DOHH2 (cell line): ENCODE results near the gene POLD3.

Experiments
- H3F3A ChIP-seq: fragments of 200-600 bp; sonication (generic), shearing (Covaris generic); 2 replicates; pipeline ENCODE4 v1.6.0; 2016; ENCODE audit warnings: antibody characterized with exemption, mild to moderate bottlenecking; ENCODE audit not compliant: control insufficient read depth, insufficient read depth
- H3K27ac ChIP-seq: fragments of 200-600 bp; sonication (generic); 2 replicates; pipeline ENCODE4 v1.5.1; 2014; ENCODE audit warnings: low read depth, mild to moderate bottlenecking, low read length, moderate library complexity
- H3K27me3 ChIP-seq: fragments of 200-600 bp; sonication (generic); 2 replicates; pipeline ENCODE4 v1.6.1; 2014; ENCODE audit warnings: mild to moderate bottlenecking, low read length, mixed read lengths; ENCODE audit not compliant: control insufficient read depth
- H3K36me3 ChIP-seq: fragments of 200-600 bp; sonication (generic); 2 replicates; pipeline ENCODE4 v1.6.1; 2014; ENCODE audit warnings: mild to moderate bottlenecking, low read length, moderate library complexity, mixed read lengths; ENCODE audit not compliant: control insufficient read depth
- H3K4me1 ChIP-seq: fragments of 200-600 bp; sonication (generic); 2 replicates; pipeline ENCODE4 v1.6.1; 2014; ENCODE audit warnings: mild to moderate bottlenecking, low read length, mixed read lengths; ENCODE audit not compliant: control insufficient read depth
- H3K4me2 ChIP-seq: fragments of 200-600 bp; sonication (generic); 2 replicates; pipeline ENCODE4 v1.6.0; 2014; ENCODE audit warnings: mild to moderate bottlenecking, low read length, moderate library complexity
- H3K4me3 ChIP-seq: fragments of 200-600 bp; sonication (generic); 2 replicates; pipeline ENCODE4 v1.5.1; 2014; ENCODE audit warnings: mild to moderate bottlenecking, low read length, mixed read lengths
- H3K79me2 ChIP-seq: fragments of 200-600 bp; sonication (generic); 2 replicates; pipeline ENCODE4 v1.6.1; 2014; ENCODE audit warnings: mild to moderate bottlenecking, low read length, mixed read lengths; ENCODE audit not compliant: control insufficient read depth
- H3K9me2 ChIP-seq: fragments of 200-600 bp; sonication (generic); replicated peaks from 2 replicates; pipeline ENCODE4 v1.6.1; 2014; ENCODE audit warnings: mild to moderate bottlenecking, low read length, mixed read lengths; ENCODE audit not compliant: control insufficient read depth
- H3K9me3 ChIP-seq: fragments of 200-600 bp; sonication (generic); 2 replicates; pipeline ENCODE4 v1.6.1; 2014; ENCODE audit warnings: antibody characterized with exemption, low read length, mixed read lengths; ENCODE audit not compliant: control insufficient read depth, insufficient read depth
- H4K20me1 ChIP-seq: fragments of 200-600 bp; sonication (generic); 2 replicates; pipeline ENCODE4 v1.6.0; 2014; ENCODE audit warnings: low read depth, mild to moderate bottlenecking, antibody characterized with exemption, low read length, moderate library complexity; ENCODE audit not compliant: control insufficient read depth, insufficient read depth
- CTCF ChIP-seq: fragments of 200-600 bp; sonication (generic); IDR thresholded peaks from one replicate; pipeline ENCODE4 v1.5.1; 2014; ENCODE audit warnings: antibody characterized with exemption, mild to moderate bottlenecking, low read depth, low read length; ENCODE audit not compliant: poor library complexity, severe bottlenecking
- EZH2phosphoT487 ChIP-seq: fragments of 200-600 bp; sonication (generic); IDR thresholded peaks from 2 replicates; pipeline ENCODE4 v1.6.1; 2017; ENCODE audit warnings: borderline replicate concordance, mild to moderate bottlenecking, antibody characterized with exemption, low read length, moderate library complexity, mixed read lengths

Gene POLD3

GRCh38 chr11:74644081-74644480 is 51.7 kb downstream of the POLD3 start:
- peaks cover 81% of the 10 kb centered on the region for H3K36me3 ChIP-seq
- no peaks in the 10 kb centered on the region for H3K4me1 ChIP-seq
- no peaks in the 10 kb centered on the region for H3K9me3 ChIP-seq
- TF ChIP-seq EZH2phosphoT487 (no peak), CTCF (no peak)
- no peaks in the 10 kb centered on the region for H4K20me1 ChIP-seq
- no peaks in the 10 kb centered on the region for H3K79me2 ChIP-seq
- no peaks in the 10 kb centered on the region for H3F3A ChIP-seq
- no peak overlapping the region for H3K4me3 ChIP-seq
- no peaks in the 10 kb centered on the region for H3K27me3 ChIP-seq
- H3K4me2 ChIP-seq: no peak overlapping the region
- H3K27ac ChIP-seq: no peak overlapping the region
- no peaks in the 10 kb centered on the region for H3K9me2 ChIP-seq

GRCh38 chr11:74646215-74646614 is 53.8 kb downstream of the POLD3 start:
- Histone ChIP-seq H3K27me3 (no peaks in the 10 kb centered on the region), H3F3A (no peaks in the 10 kb centered on the region), H3K9me2 (no peaks in the 10 kb centered on the region), H3K4me1 (no peaks in the 10 kb centered on the region), H3K79me2 (no peaks in the 10 kb centered on the region), H3K9me3 (no peaks in the 10 kb centered on the region), H3K36me3 (peaks cover 71% of the 10 kb centered on the region), H3K4me3 (no peak overlapping the region), H4K20me1 (no peaks in the 10 kb centered on the region), H3K27ac (no peak overlapping the region), H3K4me2 (no peak overlapping the region)
- TF ChIP-seq CTCF: no peak
- TF ChIP-seq EZH2phosphoT487: no peak

- Histone ChIP-seq H3K79me2 (no peaks in the 10 kb centered on the region), H3K27ac (no peak overlapping the region), H4K20me1 (no peaks in the 10 kb centered on the region), H3F3A (no peaks in the 10 kb centered on the region), H3K4me2 (no peak overlapping the region), H3K4me3 (no peak overlapping the region), H3K9me3 (no peaks in the 10 kb centered on the region), H3K9me2 (no peaks in the 10 kb centered on the region), H3K27me3 (no peaks in the 10 kb centered on the region), H3K36me3 (peaks cover 69% of the 10 kb centered on the region), H3K4me1 (no peaks in the 10 kb centered on the region)
- no peak for TF ChIP-seq CTCF
These were observed 54.6 kb downstream of the POLD3 start for GRCh38 chr11:74646954-74647353.

GRCh38 chr11:74647404-74647803 is 55.0 kb downstream of the POLD3 start:
- no peaks in the 10 kb centered on the region for H3K79me2 ChIP-seq
- H4K20me1 ChIP-seq: no peaks in the 10 kb centered on the region
- no peaks in the 10 kb centered on the region for H3K4me1 ChIP-seq
- peaks cover 67% of the 10 kb centered on the region for H3K36me3 ChIP-seq
- H3K27me3 ChIP-seq: no peaks in the 10 kb centered on the region
- H3K9me3 ChIP-seq: no peaks in the 10 kb centered on the region
- no peak overlapping the region for H3K27ac ChIP-seq
- no peak for TF ChIP-seq CTCF
- no peaks in the 10 kb centered on the region for H3F3A ChIP-seq
- H3K4me3 ChIP-seq: no peak overlapping the region
- H3K4me2 ChIP-seq: no peak overlapping the region
- H3K9me2 ChIP-seq: no peaks in the 10 kb centered on the region
